IPS-18c (cell line): ENCODE results near the gene MN1.

Source experiments
- H3K4me3 ChIP-seq: 2 replicates; pipeline ENCODE4 v1.7.0; 2013; ENCODE audit warnings: low read depth, mild to moderate bottlenecking, low read length, moderate library complexity; ENCODE audit not compliant: insufficient read depth
- H3K9me3 ChIP-seq: one replicate; pipeline ENCODE4 v1.6.1; 2013; ENCODE audit warnings: mild to moderate bottlenecking, low read length, moderate library complexity; ENCODE audit not compliant: control insufficient read depth, insufficient read depth

MN1 gene

DNA sequence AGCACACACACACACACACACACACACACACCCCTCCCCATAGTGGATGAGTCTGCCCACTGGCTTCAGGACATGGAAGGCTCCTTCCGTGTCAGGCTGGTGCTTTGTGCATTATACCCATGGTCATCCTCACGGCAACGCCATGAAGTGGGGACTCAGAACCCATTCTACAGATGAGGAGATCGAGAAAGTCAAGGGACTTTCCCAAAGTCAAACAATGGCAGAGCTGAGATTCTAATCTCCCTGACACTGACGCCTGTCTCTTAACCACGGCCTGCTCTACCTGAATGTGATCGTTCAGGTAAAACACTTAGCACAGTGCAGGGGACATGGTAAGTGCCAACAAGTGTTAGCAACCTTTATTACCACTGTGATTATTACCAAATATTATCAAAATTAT, 4.3 kb upstream of the MN1 start:
- Histone ChIP-seq H3K4me3 (no peak overlapping the region), H3K9me3 (no peaks in the 10 kb centered on the region)

DNA sequence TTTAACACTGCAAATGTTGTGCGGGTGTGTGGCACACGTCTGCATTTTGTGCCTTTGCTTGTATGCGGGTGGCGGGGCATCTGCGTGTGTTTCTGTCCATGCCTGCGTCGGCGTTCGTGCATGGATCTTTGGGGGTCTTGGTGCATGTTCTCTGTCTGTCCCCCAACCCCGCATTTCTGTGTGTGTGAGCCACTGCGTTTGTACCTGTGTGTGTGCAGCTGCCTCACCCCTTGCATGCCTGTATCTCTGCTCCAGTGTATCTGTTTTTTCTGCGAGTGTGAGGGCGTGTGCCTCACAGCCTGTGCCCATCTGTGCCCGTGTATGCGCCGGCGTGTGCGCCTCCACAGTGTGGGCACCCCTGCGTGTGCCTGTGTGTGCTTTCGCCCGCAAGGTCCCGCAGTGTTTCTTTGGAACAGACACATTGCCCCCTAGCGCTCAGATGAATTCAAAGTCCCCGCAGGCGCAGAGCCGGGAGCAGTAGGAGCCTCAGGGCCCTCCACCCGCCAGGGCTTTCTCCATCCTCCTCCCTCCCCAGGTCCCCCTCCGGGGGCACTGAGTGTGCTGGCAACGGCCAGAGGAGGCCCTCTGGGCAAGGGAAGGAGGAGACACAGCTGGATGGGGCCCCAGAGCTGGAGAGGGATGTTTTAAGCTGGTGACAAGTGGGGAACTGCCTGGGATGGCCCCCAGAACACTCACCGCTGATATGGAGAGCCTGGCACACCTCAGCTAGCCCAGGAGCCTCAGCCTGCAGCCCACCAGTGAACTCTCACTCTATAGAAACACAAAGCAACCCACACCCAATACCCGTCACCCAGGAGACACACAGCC, 3.1 kb upstream of the MN1 start:
- Histone ChIP-seq H3K4me3 (no peak overlapping the region), H3K9me3 (no peaks in the 10 kb centered on the region)

DNA sequence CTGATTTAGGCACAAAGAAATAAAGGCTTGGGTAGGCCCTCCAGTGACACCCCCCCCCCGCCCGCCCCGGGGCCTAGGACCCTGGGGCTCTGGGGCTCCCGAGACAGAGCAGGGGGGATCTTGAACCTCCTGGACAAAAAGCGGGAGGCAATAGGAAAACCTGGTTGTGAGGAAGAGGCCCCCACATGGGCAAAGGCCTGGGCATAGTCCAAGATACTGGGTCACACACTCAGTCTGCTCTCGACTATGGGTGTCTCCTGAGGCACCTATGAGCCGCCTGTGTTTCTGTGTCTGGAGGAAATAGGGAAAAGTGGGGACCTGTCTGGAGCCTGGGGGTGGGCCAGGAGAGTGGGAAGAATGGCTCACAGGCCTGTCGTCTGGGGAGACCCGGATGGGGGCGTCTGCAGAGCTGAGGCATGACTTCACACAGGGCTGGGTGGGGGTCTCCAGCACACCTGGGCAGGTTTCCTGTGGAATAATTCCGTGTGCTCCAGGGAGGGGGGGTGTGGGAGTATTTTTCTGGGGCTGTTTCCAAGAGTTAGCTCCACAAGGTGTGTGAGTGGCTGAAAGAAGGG, 2.4 kb upstream of the MN1 start:
- H3K4me3 ChIP-seq = no peak overlapping the region
- no peaks in the 10 kb centered on the region for H3K9me3 ChIP-seq

DNA sequence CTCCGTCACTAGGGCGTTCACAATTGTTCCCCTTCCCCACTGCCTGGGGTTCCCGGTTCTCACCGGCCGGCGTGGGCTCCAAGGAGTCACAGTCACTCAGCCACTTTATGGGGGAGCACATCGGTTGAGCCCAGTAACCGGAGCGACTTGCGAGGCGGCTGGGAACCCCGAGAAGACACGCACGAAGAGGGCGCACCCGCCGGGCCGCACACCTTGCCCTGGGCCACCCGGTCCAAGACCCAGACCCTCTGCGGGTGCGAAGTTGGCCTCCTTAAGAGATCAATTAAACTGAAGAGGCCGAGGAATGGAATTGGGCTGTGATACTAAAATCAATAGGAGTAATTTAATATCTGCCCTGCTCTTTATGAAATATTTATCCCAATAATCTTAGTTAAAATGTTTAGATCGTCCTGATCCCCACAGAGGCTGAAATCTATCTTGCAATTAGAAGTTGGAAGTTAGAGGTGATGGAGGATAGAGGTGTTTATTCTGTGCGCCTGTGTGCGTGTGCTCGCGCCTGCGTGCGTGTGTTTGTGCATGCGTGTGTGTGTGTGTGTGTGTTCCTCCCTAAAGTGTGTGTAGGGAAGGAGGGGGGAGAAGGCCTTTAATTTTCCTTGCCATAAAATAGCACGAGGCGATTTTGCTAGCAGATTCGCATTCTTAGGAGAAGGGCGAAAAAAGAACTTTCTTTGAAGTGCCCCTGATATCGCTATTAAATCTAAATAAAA, 954 bp upstream of the MN1 start:
- H3K9me3 ChIP-seq = no peaks in the 10 kb centered on the region
- peak overlapping the region; percentile 45 for H3K4me3 ChIP-seq

DNA sequence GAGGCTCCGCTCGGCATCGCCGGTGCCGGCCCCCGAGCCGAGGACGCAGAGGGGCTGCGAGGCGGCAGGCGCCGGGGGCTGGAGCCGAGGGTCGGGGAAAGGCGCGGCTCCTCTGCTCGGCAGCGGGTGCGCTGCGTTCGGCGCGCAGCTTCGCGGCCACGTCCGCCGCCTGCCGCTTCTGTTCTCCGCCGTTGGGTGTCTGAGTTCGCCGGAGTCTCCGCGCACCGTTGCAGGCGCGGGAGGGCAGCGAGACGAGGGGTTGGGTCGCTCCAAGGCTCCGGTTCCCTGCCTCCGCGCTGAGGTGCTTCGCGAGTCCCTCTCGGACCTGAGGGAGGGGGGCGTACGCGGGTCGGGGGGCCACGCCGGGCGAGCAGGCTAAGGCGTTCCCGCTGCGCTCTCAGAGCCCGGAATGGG, 347 bp downstream of the MN1 start:
- Histone ChIP-seq H3K4me3 (peak overlapping the region; percentile 45), H3K9me3 (no peaks in the 10 kb centered on the region)

DNA sequence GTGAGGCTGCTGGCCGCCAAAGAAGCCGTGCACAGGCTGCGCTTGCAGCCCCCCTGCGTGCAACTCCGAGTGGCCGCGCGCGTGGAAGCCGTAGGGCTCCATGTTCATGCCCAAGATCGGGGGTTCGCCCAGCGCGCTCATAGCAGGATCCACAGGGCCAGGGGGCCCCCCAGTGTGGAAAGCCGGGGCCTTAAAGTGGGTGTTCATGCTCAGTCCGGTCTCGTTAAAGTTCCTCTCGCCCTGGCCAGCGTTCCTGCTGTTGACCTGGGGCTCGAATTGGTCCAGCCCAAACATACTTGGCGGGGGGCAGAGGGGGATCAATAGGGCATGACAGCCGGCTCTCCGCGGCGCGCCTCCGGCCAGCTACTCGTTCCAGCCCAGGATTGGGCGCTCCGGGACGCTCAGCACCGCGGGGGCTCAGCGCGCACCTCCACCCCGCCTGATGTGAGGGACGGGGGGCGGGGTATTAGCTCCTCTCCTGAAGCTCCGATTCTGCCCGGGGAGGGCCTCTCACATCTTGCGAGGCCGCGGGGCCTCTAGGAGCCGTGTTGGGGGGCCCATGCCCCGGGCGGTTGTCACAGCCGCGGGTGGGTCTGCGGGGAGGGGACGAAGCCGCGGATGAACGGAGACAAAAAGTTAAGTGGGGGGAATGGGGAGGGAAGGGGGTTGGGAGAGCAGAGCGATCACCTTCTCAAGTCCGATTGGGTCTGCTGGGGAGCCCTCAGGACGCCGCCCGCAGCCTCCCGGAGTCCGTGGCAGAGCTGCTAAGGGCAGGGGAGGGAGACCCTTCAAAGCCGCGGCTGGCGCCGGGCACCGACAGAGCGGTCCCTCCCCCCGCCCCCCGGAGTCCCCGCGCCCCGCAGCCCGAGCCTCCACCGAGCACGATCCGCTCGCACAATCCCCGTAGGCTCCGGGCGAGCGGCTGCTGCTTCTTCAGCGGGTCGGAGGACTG, 1.0 kb downstream of the MN1 start:
- peak overlapping the region; percentile 45 for H3K4me3 ChIP-seq
- H3K9me3 ChIP-seq = no peaks in the 10 kb centered on the region

DNA sequence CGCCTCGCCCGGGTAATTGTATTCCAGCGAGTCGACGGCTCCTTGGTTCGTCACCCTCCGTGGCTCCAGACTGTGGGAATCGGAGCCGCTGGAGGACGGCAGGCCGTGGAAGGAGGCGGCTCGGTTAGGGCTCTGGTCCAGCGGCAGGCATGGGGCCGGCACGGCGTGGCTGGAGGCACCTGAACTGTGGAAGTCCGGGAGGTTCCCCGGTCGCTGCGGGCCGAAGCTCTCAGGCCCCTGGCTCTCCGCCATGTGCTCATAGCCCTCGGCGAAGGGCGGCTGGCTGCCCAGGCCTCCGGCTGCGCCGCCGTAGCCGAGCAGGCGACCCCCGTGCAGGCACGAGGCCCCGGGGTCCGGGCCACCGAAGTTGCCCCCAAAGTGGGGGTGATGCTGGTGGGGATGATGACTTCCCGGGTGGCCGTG, 1.7 kb downstream of the MN1 start:
- Histone ChIP-seq H3K9me3 (no peaks in the 10 kb centered on the region), H3K4me3 (peak overlapping the region; percentile 45)

DNA sequence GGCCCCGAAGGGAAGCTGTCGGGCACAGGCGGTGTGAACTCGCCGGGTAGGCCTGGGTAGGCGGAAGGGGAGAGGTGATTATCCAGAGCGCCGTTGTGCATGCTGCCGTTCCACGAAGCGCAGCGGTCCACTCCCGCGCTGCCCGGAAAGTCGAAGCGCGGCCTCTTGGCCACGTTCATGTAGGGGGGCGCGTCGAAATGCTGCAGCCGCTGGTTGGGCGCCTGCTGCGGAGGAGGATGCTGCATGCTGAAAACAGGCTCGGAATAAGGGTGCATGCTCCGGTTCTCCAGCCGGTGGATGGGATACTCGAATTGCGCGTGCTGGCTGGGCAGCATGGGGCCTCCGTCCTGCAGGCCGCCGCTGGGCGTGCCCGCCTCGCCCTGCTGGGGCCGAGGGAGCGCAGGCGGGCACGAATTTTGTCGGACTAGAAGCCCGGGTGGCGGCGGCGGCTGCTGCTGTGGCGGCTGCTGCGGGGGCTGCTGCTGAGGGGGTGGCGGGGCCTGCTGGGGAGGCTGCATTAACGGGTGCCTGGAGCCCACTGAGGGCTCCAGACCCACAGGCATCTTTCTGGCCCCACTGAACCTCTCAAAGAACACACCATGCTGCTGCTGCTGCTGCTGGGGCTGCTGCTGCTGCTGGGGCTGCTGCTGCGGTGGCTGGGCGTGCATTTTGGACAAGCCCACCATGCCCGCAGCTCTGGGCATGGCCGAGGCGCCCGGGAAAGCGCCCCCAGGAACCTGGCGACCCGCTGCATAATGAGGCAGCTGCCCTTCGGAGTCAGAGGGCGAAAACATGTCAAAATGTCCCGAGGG, 2.3 kb downstream of the MN1 start:
- H3K4me3 ChIP-seq = peak overlapping the region; percentile 45
- H3K9me3 ChIP-seq = no peaks in the 10 kb centered on the region

DNA sequence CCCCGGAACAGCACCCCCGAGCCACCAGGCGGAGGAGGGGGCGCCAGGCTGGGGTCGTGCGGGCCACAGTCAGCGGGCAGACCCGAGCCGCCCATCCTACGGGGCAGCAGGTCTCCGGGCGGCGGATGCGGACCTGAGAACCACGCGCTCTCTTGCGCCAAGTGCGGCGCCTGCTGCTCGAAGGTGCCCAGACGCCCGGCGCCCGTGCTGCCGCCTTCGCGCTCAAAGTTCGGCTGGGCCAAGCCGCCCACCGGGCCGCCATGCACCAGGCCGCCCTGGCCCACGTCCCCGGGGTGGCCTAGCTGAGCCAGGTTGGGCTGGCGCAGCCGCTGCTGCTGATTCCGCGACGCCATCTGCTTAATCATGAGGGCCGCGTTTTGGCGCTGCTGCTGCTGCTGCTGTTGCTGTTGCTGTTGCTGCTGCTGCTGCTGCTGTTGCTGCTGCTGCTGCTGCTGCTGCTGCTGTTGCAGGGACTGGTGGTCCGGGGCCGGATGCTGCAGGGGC, 3.0 kb downstream of the MN1 start:
- H3K9me3 ChIP-seq = no peaks in the 10 kb centered on the region

DNA sequence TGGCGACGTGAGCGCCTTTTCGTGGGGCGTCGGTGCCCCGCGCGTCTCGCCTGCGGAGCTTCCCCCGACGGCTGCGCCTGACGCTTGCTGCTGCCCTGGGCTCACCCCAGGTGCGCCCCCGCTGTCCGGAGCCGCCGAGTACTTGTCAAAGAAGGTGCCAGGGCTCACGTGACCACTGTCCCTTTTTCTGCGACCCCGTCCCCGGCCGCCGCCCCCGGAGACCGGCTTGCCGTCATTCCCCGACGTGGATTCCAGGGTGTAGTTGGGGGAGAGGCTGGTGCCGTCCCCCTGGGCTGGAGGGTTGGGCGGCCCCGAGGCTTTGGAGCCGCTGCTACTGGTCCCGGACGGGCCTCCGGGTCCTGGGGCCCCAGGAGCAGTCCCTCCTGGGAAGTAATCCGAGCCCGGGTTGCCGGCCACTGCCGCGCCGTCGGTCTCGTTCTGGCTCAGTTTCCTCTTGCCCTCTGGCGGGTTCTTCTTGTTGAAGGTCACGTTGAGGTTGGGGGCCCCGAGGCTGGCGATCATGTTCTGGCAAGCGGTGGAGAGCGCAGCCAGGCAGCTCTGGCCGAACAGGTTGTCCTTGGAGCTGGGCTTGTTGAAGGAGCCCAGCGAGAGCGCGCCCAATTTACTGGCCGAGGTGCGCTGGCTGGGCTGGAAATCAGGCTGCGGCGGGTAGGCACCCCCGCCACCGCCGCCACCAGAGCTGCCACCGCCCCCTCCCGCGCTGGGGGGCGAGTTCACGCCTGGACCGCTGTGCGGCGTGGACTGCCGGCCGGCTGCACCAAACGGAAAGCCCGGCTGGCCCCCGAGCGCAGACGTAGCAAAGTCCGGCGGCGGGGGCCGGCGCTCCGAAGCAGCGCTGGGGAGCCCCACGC, 3.8 kb downstream of the MN1 start:
- Histone ChIP-seq H3K9me3 (no peaks in the 10 kb centered on the region), H3K4me3 (peak overlapping the region; percentile 21; the same call in 1 of the 2 replicates)

More for the DNA sequence above, 3.0 kb downstream of the MN1 start:
- H3K4me3 ChIP-seq = peak overlapping the region; percentile 21

DNA sequence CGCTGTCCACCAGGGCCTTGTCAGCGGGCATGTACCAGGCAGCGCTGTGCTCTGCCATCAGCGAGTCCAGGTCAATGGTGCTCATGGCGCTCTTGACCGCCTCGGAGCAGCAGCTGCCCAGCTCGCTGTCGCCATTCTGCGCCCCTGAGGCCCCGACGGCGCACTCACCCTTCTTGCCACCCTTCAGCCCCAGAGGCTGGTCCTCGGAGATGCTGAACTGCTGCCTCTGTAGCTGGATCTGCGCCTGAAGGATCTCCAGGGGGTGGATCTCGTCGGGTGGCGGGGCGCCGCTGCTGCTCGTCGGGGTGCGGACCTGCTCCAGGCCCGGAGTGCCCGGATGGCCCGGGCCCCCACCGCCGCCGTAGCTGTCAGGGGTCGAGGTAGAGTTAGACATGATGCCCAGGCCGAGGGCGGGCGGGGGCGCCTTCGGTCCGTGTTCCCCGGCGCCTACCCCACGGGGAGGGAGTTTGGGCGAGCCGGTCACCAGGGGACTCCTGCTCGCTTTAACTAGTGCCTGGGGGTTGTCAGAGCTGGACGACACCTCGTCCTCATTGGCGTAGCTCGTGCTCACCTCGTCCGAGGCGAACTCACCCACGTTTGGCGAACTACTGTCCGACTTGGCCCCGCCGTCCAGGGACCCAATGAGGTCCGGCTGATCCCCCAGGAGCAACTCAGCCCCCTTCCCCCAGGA, 4.6 kb downstream of the MN1 start:
- no peaks in the 10 kb centered on the region for H3K9me3 ChIP-seq
- H3K4me3 ChIP-seq = peak overlapping the region; percentile 21; the same call in 1 of the 2 replicates

DNA sequence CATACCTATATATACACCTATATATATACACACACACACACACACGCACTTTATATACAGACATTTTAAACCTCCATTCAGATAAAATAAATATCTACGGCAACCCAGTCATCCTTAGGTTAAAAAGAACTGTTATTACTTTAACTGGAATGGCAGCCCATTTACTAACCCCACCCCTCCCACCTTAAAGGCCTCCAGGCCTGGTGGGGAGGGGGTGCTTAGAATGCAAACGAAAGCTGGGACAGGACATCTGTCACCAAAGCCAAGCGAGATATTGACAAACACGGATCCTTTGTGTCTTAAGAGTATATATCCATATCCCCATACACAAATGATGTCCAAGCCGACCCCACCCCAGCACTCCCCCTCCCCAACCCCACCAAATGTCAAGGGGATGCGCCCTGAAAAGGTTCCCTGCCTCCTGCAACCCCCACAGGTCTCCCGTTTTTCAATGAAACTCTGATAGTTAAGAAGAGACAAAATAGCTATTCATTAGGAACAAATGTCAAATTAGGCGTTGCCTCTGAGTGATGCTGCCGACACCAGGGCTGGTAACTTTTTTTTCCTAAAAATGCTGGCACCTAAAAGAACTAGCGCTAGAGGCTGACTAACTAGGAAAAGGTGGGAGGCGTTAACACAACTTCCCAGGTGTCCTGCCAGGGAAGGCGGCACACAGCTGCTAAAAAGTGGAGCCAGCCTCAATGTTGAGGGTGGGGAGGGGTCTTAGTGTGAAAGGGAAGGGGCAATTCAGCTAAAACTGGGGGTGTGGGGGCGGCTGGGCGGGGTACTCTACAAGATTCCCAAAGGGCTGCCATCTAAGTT, 5.6 kb downstream of the MN1 start:
- Histone ChIP-seq H3K9me3 (no peaks in the 10 kb centered on the region), H3K4me3 (peak overlapping the region; percentile 36; the same call in 1 of the 2 replicates)

DNA sequence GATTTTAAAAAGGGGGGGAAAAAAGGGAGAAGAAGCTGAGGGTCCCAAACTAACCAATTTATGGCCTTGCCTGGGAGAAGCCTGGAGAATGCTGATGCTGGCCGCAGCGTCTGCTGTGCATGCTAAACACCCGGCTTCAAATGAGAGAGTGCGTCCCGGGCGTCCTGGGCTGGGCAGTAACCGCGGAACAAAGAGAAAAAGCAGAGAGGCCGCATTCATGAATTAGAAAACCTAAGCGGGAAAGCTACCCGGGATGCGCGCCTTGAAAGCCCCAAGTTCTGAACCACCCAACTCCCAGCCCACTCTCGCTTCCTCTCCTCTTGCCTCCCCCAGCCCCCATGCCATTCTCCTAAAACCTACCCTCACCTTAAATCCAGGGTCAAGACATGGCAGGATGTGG, 6.5 kb downstream of the MN1 start:
- Histone ChIP-seq H3K9me3 (no peaks in the 10 kb centered on the region), H3K4me3 (peak overlapping the region; percentile 36; the same call in 1 of the 2 replicates)

DNA sequence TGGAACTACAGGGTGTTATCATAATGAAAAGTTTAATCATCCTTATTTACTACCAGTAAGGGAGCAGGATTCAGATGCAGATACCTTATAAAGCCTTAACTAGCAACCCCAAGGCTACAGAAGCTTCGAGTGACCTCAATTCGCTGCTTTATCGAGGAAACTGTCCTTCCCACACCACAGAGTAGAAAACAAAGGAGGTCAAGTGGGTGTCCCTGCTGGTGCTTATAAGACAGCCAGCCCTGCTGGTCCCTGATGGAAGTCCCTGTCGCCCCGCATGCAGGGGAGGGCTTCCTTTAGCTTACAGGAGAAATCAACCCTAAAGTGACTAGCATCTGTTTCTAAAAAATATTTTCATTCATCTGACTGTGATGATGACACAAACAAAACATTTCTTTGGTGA, 7.3 kb downstream of the MN1 start:
- Histone ChIP-seq H3K9me3 (no peaks in the 10 kb centered on the region), H3K4me3 (no peak overlapping the region)
